Effector memory CD8-positive, alpha-beta T cell (primary cell): ENCODE data around the gene ACSL3.

ENCODE experiments used
- ATAC-seq: fragments of 150-1000 bp; cut with Tn5 transposase; replicated peaks from 2 replicates; pipeline ENCODE4 v1.10.0; 2021; ENCODE audit warnings: mild to moderate bottlenecking, moderate library complexity
- DNase-seq, 3 experiments: peaks; one replicate each; pipeline ENCODE4 v3.0.0; 2021
- H3K27ac Mint-ChIP-seq, 2 donors: one replicate each; pipeline ENCODE4 v1.8.0; 2022; ENCODE audit warnings: mild to moderate bottlenecking in 2 of 2, mixed read lengths in 2 of 2, moderate library complexity in 2 of 2
- H3K27me3 Mint-ChIP-seq, 2 donors: one replicate each; pipeline ENCODE4 v1.8.0; 2022; ENCODE audit warnings: mixed read lengths in 2 of 2
- H3K36me3 Mint-ChIP-seq: one replicate; pipeline ENCODE4 v1.8.0; 2022; ENCODE audit warnings: mild to moderate bottlenecking, moderate library complexity, mixed read lengths; ENCODE audit not compliant: insufficient read depth
- H3K4me1 Mint-ChIP-seq, 2 donors: one replicate each; pipeline ENCODE4 v1.8.0; 2022; ENCODE audit warnings: low read depth in 2 of 2, mixed read lengths in 2 of 2
- H3K4me3 Mint-ChIP-seq, 2 donors: one replicate each; pipeline ENCODE4 v1.8.0; 2022; ENCODE audit warnings: mild to moderate bottlenecking in 2 of 2, mixed read lengths in 2 of 2, moderate library complexity in 2 of 2
- H3K9me3 Mint-ChIP-seq, 2 donors: one replicate each; pipeline ENCODE4 v1.8.0; 2022; ENCODE audit warnings: mixed read lengths in 2 of 2
- total RNA-seq, 9 experiments: gene quantifications; one replicate each; lab custom pipeline; 2026; lab: John Stamatoyannopoulos, UW

ACSL3 gene
- total RNA-seq: 52.9 to 71.8 (median 64.5) reads per million in 9 experiments

- peak; percentile 90 to 91 (median 91) for DNase-seq
- peak; percentile 95 for ATAC-seq
- H3K9me3 Mint-ChIP-seq: no peaks in the 10 kb centered on the region
- H3K36me3 Mint-ChIP-seq: peaks cover 3% of the 10 kb centered on the region
- H3K4me3 Mint-ChIP-seq: no peak within 1 kb of the TSS
- peak within 1 kb of the TSS; percentile 42 to 92 for H3K27ac Mint-ChIP-seq
- peaks cover 6 to 8% of the 10 kb centered on the region in 2 donors for H3K4me1 Mint-ChIP-seq
- H3K27me3 Mint-ChIP-seq: peaks cover 0 to 4% of the 10 kb centered on the region in 2 donors
Measured at GRCh38 chr2:222860740-222861410, at the start of gene ACSL3. Gene ACSL3 (plus strand): TSS chr2:222861036. CDS start chr2:222908773, 47,737 bp downstream.

DNA sequence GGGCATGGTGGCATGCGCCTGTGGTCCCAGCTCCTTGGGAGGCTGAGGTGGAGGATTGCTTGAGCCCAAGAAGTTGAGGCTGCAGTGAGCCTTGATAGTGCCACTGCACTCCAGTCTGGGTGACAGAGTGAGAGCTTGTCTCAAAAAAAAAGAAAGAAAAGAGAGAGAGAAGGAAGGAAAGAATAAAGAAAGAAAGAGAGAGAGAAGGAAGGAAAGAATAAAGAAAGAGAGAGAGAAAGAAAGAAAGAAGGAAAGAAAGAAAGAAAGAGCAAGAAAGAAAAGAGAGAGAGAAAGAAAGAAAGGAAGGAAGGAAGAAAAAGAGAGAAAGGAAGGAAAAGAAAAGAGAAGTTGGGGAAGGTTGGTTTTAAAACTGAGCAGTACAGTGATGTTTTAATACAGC, 49.0 kb upstream of the ACSL3 start:
- no peaks in the 10 kb centered on the region for H3K36me3 Mint-ChIP-seq
- no peaks in the 10 kb centered on the region for H3K4me1 Mint-ChIP-seq
- no peak overlapping the region for H3K27ac Mint-ChIP-seq
- H3K4me3 Mint-ChIP-seq: no peak overlapping the region
- DNase-seq: no peak
- no peaks in the 10 kb centered on the region for H3K9me3 Mint-ChIP-seq
- ATAC-seq: no peak
- H3K27me3 Mint-ChIP-seq: peaks cover 11 to 13% of the 10 kb centered on the region in 2 donors

- DNase-seq (no peak), ATAC-seq (no peak)
- H3K4me1 Mint-ChIP-seq: no peaks in the 10 kb centered on the region
- H3K27me3 Mint-ChIP-seq: peaks cover 7 to 11% of the 10 kb centered on the region in 2 donors
- H3K4me3 Mint-ChIP-seq: no peak overlapping the region
- no peaks in the 10 kb centered on the region for H3K9me3 Mint-ChIP-seq
- H3K27ac Mint-ChIP-seq: no peak overlapping the region
- H3K36me3 Mint-ChIP-seq: no peaks in the 10 kb centered on the region
Measured at GRCh38 chr2:222813177-222813843, 47.5 kb upstream of the ACSL3 start.

DNA sequence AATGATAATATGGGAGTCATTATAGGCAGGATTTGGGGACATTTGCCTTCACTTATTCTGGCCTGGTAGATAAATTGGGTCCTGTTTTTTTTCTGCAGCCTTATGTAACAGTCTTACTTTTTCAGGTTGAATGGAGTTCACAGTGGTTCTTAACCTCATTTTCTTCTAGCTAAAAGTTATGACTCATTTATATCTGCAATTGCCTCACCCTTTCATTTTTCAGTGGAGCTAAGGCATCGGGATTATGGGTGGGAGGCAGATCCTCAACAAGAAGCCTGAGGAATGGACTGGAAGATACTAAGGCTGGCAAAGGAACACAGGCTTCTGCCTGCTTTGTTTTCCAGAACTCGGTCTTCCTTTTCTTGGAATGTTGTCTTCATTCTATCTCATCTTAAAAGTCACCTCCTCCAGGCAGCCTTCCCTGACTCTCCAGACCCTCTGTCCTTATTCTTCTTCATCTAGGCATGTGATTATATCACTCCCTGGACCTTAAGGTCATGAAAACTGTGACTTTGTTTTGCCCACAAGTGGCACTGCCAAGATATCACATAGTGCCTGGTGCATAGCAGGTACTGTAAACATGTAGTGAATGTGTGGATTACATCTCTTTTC, 41.0 kb upstream of the ACSL3 start:
- Mint-ChIP-seq H3K4me3 (no peak overlapping the region), H3K27ac (no peak overlapping the region), H3K4me1 (no peaks in the 10 kb centered on the region), H3K36me3 (no peaks in the 10 kb centered on the region), H3K27me3 (peaks cover 11 to 12% of the 10 kb centered on the region in 2 donors), H3K9me3 (no peaks in the 10 kb centered on the region)
- ATAC-seq (no peak), DNase-seq (no peak)

GRCh38 chr2:222823183-222823930, 37.5 kb upstream of the ACSL3 start:
- Mint-ChIP-seq H3K9me3 (no peaks in the 10 kb centered on the region), H3K27me3 (peaks cover 21 to 23% of the 10 kb centered on the region in 2 donors), H3K27ac (no peak overlapping the region), H3K4me3 (no peak overlapping the region), H3K4me1 (no peaks in the 10 kb centered on the region), H3K36me3 (no peaks in the 10 kb centered on the region)
- ATAC-seq (no peak), DNase-seq (no peak)

DNA sequence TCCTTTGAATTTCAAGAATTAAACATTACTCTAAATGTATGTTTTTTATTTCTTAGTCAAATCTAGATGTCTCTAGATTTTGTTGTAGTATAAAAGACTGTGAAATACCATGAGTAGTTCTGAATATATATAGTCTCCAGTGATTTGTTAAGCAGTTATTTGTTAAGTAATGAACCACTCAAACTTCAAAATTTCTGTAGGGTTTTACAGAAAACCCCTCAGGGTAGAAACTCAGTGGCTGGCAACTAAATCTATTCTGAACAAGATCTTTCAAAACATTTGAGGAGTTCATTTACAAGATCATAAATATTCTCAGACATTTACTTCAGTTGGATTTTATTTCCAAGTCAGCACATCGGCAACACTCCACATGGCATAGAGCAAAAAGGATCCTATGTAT, 35.8 kb upstream of the ACSL3 start:
- Mint-ChIP-seq H3K36me3 (no peaks in the 10 kb centered on the region), H3K4me3 (no peak overlapping the region), H3K27me3 (peaks cover 20 to 26% of the 10 kb centered on the region in 2 donors), H3K9me3 (no peaks in the 10 kb centered on the region), H3K27ac (no peak overlapping the region), H3K4me1 (no peaks in the 10 kb centered on the region)
- ATAC-seq (no peak), DNase-seq (no peak)

GRCh38 chr2:222827417-222827816, 33.4 kb upstream of the ACSL3 start:
- Mint-ChIP-seq H3K27me3 (peaks cover 16 to 29% of the 10 kb centered on the region in 2 donors), H3K4me1 (no peaks in the 10 kb centered on the region), H3K36me3 (no peaks in the 10 kb centered on the region), H3K27ac (no peak overlapping the region), H3K4me3 (no peak overlapping the region), H3K9me3 (no peaks in the 10 kb centered on the region)
- DNase-seq (no peak), ATAC-seq (no peak)

- no peak for DNase-seq
- no peaks in the 10 kb centered on the region for H3K36me3 Mint-ChIP-seq
- H3K27me3 Mint-ChIP-seq: peaks cover 22 to 29% of the 10 kb centered on the region in 2 donors
- no peak overlapping the region for H3K27ac Mint-ChIP-seq
- no peak overlapping the region for H3K4me3 Mint-ChIP-seq
- no peak for ATAC-seq
- no peaks in the 10 kb centered on the region for H3K9me3 Mint-ChIP-seq
- H3K4me1 Mint-ChIP-seq: no peaks in the 10 kb centered on the region
Measured at GRCh38 chr2:222828572-222828971, 32.3 kb upstream of the ACSL3 start.

- Mint-ChIP-seq H3K4me3 (no peak overlapping the region), H3K36me3 (no peaks in the 10 kb centered on the region), H3K27ac (no peak overlapping the region)
Measured at GRCh38 chr2:222830164-222830563, 30.7 kb upstream of the ACSL3 start.

GRCh38 chr2:222833410-222833809, 27.4 kb upstream of the ACSL3 start:
- Mint-ChIP-seq H3K9me3 (no peaks in the 10 kb centered on the region), H3K27ac (no peak overlapping the region), H3K27me3 (peaks cover 31 to 45% of the 10 kb centered on the region in 2 donors), H3K36me3 (no peaks in the 10 kb centered on the region), H3K4me3 (no peak overlapping the region), H3K4me1 (peaks cover 0 to 5% of the 10 kb centered on the region in 2 donors)
- ATAC-seq (no peak), DNase-seq (no peak)

More at GRCh38 chr2:222830164-222830563, 30.7 kb upstream of the ACSL3 start:
- H3K9me3 Mint-ChIP-seq: no peaks in the 10 kb centered on the region
- H3K27me3 Mint-ChIP-seq: peaks cover 23 to 32% of the 10 kb centered on the region in 2 donors
- DNase-seq (no peak), ATAC-seq (no peak)
- peaks cover 0 to 5% of the 10 kb centered on the region in 2 donors for H3K4me1 Mint-ChIP-seq

DNA sequence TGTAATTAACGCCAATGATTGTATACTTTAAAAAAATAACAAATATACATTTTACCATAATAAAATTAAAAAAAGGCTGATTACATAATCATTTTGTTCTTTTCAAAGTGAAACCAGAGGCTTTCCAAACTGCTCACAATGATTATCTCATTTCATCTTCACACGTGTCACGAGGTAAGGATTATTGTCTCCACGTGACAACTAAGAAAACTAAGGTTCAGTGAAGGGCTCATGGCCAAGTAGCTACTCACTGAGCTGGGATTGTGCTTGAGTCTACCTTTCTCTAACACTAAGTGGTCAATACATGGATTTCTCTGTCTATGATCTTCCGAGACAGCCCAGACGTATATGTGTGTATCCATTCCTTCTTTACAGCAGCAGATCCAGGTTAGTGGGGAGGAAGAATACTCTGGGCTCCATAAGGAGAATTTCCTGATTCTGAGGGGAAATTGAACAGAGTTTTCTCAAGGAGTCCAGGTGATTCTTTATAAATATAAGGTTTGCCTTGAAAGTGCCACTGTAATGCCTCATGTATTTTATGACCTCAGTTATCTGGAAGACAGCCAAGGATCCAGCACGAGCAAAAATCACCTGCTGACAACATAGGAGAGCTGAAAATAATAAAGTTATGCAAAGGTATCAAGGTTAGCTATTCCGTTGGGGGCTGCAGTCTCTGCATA, 25.6 kb upstream of the ACSL3 start:
- DNase-seq: no peak
- Mint-ChIP-seq H3K36me3 (no peaks in the 10 kb centered on the region), H3K9me3 (no peaks in the 10 kb centered on the region), H3K4me1 (peaks cover 0 to 5% of the 10 kb centered on the region in 2 donors), H3K27ac (no peak overlapping the region), H3K4me3 (no peak overlapping the region), H3K27me3 (peaks cover 30 to 35% of the 10 kb centered on the region in 2 donors)
- ATAC-seq: no peak

DNA sequence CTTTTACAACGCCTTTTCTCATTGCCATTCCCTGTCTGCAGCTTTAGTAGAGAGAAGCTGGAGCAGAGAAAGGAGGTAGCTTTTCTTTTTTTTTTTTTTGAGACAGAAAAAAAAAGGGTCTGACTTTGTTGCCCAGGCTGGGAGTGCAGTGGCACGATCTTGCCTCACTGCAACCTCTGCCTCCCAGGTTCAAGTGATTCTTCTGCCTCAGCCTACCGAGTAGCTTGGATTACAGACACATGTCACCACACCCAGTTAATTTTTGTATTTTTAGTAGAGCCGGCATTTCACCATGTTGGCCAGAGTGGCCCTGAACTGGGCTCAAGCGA, 25.0 kb upstream of the ACSL3 start:
- Mint-ChIP-seq H3K27ac (no peak overlapping the region), H3K9me3 (no peaks in the 10 kb centered on the region)
- ATAC-seq: no peak

DNA sequence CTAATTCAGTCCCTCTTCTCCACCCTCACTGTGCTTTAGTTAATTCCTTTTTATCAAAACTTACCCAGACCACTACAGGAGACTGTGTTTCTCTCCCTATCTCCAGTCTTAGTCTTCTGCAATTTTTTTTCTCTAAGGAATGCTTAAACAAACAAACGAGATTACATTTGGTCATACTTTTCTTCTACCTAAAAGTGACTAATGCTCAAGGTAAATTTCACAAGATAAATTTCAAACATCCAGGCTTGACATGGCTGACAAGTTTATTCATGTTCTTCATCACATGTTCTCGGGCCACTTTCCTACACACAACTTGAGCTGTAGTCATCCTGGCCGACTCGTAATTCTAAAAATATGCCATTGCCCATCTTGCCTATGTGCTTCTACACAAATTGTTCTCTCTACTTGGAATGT, 23.2 kb upstream of the ACSL3 start:
- Mint-ChIP-seq H3K27ac (no peak overlapping the region), H3K27me3 (peaks cover 25 to 29% of the 10 kb centered on the region in 2 donors), H3K4me1 (peaks cover 0 to 5% of the 10 kb centered on the region in 2 donors), H3K36me3 (no peaks in the 10 kb centered on the region), H3K9me3 (no peaks in the 10 kb centered on the region), H3K4me3 (no peak overlapping the region)
- DNase-seq: no peak
- ATAC-seq: no peak

More for the DNA sequence above, 25.0 kb upstream of the ACSL3 start:
- DNase-seq: no peak
- Mint-ChIP-seq H3K36me3 (no peaks in the 10 kb centered on the region), H3K27me3 (peaks cover 25 to 35% of the 10 kb centered on the region in 2 donors), H3K4me3 (no peak overlapping the region), H3K4me1 (peaks cover 0 to 5% of the 10 kb centered on the region in 2 donors)
